Adipose tissue (tissue), 3 donors: ENCODE results near the gene PSMG3. TPM values are rescaled to one million over a fixed set of nuclear protein-coding genes. Genes with fewer than 3 reads are reported as not detected.

Experiments
- H3K27ac ChIP-seq: one replicate; pipeline ENCODE4 v1.5.1; 2013; ENCODE audit warnings: low read depth, low read length
- WGBS, 3 donors: extraction: QIAGEN DNeasy Blood & Tissue Kit; methylation state at CpG; one replicate each; pipeline ENCODE4 v1.1.7; 2013; 5-methylcytosine and 5-hydroxymethylcytosine counted together
- polyA plus RNA-seq, 3 donors: library from polyadenylated mRNA; stranded (reverse); fragments of 200-250 nt; gene quantifications; one replicate each; pipeline ENCODE4 v1.2.3, GENCODE V29; 2013
- donor health status: healthy with polysubstance abuse.
- donor health status: Bipolar disorder and iron deficiency.
- donor health status: healthy.

The PSMG3 gene
- polyA plus RNA-seq, 3 donors = 21.3 to 41.8 (median 34.7) TPM

DNA sequence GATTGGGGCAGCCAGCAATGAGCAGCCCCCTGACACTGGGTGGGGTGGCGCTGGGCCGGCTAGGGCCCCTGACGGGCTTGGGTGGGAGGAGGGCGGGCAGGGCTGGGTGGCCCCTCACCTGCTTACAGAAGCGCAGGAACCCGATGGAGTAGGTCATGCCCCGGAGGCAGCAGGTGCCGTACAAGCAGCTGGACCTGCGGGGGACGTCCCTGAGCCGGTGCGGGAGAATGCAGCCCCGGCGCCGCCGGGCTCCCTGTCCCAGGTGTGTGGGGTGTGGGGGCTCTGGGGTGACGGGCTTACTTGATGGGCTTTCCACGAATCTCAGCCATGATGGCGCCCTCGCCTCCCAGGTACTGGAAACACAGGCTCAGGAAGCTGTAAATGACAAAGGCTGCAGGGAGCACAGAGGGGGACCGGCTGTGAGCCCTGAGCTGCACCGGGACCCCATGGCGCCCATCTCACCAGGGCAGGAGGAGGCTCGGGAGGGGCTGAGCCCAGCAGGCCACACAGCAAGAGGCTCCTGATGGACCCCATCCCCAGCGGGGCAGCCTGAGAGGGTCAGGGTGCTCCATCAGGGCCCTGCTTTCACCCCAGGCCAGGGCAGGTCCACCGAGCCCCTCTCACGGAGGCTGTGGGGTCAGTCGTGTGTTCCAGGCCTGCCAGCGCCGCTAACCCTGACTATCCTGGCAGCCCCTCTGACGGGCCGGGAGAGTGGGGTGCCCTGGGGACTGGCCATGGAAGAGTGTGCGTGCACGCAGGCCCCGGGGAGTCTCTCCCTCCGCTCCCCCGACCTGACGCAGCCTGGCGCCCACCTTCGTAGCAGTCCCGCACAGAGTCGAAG is 19.6 kb downstream of the PSMG3 start:
- WGBS, 3 donors = 86 to 93% (median 89%) methylated on average over 42 of the region's 42 CpGs
- H3K27ac ChIP-seq = no peak overlapping the region

DNA sequence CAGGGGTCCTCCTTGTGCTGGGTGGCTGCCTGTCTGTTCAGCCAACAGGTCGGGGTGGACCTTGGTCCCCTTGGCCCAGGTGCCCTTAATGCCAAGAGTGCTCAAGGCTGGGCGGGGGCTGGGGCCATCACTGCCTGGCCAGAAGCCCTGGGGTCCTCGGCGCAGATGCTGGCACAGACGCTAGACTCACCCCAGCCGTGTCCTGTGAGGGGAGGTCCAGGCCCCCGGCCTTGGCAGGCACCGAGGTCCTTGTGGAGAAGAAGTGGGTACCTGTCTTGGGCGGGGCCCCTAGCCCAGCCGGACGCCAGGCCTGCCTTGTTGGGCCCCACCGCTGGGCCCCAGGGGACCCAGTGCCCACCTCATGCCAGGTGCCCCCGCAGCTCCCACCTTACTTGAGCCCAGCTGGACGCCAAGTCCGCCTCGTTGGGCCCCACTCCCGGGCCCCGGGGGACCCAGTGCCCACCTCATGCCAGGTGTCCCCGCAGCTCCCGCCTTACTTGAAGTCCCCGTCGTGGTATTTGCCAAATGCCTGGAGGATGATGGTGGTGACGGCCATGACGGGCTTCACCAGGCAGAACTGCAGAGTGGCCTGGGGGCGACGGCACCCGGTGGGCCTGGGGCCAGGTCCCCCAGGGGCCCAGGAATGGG is 20.4 kb downstream of the PSMG3 start:
- WGBS, 3 donors = 88 to 93% (median 89%) methylated on average over 27 of the region's 27 CpGs
- no peak overlapping the region for H3K27ac ChIP-seq

DNA sequence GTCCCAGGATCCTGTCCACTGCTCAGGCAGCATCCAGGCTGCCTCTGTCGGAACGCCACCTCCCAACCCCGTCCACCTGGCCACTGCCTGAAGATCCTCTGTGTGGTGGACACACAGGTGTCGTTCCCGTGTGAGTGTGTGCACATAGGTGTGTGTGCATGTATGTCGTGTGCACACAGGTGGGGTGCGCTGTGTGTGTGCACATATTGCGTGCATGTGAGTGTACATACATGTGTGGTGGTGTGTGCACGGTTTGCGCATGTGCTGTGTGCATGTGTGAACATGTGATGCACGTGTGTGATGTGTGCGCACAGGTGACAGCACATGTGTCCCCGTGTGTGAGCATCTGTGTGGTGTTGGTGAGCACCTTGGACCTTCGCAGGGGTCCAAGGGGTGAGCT is 20.9 kb downstream of the PSMG3 start:
- H3K27ac ChIP-seq = no peak overlapping the region
- 85 to 92% (median 85%) methylated on average over 14 of the region's 14 CpGs for WGBS, 3 donors

GRCh38 chr7:1548438-1548831 is 21.4 kb downstream of the PSMG3 start:
- WGBS, 3 donors = 68 to 73% (median 69%) methylated on average over 16 to 17 of the region's 17 CpGs
- no peak overlapping the region for H3K27ac ChIP-seq

DNA sequence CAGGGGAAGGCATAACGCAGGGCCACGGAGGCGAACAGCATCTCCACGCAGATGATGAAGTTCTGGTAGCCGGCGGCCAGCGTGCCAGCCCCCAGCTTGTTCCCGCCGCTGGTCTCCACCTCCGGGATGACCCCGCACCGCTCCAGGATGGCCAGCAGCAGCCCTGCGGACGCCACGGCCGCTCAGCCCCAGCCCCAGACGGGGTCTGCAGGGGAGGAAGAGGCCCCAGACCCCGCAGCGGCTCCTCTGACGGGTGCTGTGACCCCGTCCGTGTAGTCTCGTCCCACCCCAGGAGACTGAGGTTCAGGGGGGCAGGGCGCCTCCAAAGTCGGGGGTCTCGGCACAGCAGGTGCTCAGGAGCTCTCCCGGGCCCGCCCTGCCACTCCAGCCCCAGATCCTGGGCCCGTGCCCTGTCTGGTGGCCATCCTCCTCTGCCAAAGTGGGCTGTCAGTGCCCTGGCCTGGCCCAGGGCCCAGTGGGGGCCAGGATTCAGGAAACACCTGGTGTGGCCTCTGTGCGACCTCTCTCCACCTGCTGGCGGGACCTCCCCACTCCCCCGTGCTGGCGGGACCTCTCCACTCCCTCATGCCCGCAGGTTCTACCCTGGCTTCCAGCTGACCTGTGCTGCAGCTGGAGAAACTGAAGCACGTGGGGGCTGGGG is 21.9 kb downstream of the PSMG3 start:
- no peak overlapping the region for H3K27ac ChIP-seq
- WGBS, 3 donors = 77 to 86% (median 77%) methylated on average over 23 to 35 of the region's 35 CpGs

DNA sequence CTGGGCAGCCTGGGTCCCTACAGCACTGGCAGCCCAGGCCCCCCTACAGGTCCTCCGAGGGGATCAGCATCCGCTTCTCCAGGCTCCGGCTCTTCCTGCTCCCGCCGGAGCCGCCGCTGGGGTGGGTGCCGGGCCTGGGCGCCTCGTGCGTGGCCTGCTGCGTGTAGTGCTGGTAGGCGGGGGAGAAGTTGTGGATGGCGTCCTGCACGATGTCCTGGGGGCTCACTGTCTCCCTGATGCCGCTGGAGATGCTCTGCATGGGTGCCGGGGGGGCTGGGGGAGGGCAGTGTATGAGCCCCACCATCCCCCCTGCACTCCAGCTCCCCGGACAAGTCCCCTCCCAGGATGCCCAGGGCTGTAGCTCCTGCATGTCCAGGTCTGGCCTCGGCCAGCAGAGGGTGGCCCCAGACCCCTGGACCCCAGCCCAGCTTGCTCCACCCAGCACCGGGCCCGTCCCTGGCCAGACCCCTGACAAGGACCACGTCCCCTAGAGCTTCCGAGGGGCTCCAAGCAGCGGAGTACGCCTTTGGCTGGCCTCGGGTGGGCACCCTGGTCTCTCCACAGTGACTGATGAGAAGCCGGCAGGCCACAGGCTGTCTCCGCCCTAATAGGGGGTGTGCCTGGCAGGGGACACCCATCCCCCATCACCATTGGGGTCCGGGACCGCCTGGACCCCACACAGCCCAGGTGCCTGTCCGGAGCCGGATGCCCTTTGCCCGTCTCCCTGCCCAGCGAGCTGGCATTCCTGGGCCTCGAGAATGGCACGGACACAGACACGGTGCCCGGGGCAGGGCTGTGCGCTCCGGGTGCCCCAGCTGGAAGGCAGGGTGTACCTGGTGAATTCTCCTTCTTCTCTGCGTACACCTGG is 22.7 kb downstream of the PSMG3 start:
- 83 to 93% (median 87%) methylated on average over 34 to 41 of the region's 41 CpGs for WGBS, 3 donors

DNA sequence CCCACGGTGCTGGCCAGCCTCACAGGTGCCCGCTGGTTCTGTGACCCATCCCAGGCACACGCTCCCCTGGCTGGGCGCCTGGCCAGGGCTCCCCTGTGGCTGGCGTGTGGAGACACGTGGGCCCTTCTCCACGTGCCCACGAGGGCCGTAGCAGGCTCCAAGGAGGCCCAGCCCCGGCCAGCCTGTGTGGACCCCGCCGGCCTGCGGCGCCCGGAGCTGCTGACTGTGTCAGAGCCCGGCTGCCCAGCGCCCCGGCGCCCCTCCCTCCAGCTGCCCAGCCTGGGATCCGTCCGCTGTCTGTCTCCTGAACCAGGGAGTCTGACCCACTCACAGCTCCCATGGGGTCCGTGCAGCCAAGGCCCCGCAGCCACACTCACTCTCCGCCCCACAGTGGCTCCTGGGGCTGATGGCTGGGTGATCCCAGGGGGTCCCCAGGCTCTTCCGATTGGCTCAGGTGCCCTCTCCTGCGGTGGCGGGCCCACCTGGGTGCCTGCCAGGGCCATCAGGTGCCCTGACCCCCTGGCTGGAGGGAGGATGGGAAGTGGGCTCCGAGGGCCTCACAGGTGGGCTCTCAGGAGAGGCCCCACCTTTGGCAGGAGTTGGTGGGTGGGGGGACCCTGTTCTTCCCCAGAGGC is 23.4 kb downstream of the PSMG3 start:
- no peak overlapping the region for H3K27ac ChIP-seq
- 71 to 86% (median 83%) methylated on average over 28 of the region's 28 CpGs for WGBS, 3 donors

More for the DNA sequence above, 22.7 kb downstream of the PSMG3 start:
- H3K27ac ChIP-seq = no peak overlapping the region

GRCh38 chr7:1545417-1546246 is 24.2 kb downstream of the PSMG3 start:
- WGBS, 3 donors = 59 to 66% (median 64%) methylated on average over 27 to 40 of the region's 40 CpGs
- H3K27ac ChIP-seq = no peak overlapping the region

DNA sequence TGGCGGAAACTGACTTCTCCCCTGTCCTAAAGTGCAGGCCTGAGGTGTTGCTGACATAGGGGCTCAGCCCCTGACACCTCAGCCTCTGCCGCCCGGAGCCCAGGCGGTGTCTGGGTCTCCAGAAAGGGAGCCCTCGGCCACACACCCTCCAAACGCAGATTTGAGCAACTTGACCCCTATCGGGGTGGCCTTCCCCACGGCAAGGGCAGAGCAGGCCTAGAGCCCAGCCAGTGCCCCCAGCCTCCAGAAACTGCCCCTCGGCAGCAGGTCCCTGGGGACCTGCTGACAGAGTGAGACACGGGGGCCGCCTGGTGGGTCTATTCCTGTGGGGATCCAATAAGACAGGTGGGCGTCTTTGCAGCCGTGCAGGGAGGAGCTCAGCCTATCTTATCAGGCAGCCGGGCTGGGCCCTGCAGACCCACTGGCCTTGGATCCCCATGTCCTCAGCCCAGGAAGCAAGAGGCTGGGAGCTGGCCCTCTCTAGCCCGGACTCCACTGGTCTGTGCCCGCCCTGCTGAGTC is 24.9 kb downstream of the PSMG3 start:
- 67 to 86% (median 82%) methylated on average over 15 to 16 of the region's 16 CpGs for WGBS, 3 donors
- H3K27ac ChIP-seq = no peak overlapping the region

DNA sequence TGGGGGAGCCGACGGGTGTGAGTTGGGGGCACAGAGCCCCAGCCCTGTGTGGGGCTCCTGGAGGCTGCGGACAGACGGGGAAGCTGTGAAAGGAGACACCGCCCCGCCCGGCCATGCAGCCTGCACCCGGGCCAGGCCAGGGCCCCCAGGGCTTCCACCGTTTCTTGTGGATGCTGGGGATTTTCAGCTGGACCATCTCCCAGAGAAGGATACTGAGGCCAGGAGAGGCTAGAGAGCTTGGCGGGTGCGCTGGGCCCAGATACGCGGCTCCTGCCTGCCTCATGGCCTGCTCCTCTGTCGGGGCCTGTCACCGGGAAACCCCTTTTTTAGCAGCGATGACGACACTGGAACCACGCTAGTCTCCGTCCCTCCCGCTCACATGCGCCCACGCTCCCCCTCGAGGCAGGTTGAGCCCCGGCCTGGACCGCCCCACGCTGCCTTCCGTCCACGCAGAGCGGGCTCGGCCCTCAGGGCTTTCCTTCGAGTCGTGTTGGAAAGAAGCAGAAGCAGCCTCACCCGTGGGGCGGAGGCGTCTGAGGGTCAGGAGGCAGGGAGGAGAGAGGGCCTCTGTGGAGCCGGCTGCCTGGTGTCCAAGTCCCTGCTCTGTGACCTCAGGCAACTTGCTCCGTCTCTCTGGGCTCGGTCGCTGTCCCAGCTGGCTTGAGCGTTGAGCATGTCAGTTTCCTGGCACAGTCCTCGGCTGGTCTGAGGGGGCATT is 25.5 kb downstream of the PSMG3 start:
- 68 to 80% (median 71%) methylated on average over 40 to 41 of the region's 41 CpGs for WGBS, 3 donors
- no peak overlapping the region for H3K27ac ChIP-seq

- WGBS, 3 donors = 67 to 96% (median 87%) methylated on average over 6 of the region's 6 CpGs
- no peak overlapping the region for H3K27ac ChIP-seq
Measured at GRCh38 chr7:1543826-1544177, 26.0 kb downstream of the PSMG3 start.

DNA sequence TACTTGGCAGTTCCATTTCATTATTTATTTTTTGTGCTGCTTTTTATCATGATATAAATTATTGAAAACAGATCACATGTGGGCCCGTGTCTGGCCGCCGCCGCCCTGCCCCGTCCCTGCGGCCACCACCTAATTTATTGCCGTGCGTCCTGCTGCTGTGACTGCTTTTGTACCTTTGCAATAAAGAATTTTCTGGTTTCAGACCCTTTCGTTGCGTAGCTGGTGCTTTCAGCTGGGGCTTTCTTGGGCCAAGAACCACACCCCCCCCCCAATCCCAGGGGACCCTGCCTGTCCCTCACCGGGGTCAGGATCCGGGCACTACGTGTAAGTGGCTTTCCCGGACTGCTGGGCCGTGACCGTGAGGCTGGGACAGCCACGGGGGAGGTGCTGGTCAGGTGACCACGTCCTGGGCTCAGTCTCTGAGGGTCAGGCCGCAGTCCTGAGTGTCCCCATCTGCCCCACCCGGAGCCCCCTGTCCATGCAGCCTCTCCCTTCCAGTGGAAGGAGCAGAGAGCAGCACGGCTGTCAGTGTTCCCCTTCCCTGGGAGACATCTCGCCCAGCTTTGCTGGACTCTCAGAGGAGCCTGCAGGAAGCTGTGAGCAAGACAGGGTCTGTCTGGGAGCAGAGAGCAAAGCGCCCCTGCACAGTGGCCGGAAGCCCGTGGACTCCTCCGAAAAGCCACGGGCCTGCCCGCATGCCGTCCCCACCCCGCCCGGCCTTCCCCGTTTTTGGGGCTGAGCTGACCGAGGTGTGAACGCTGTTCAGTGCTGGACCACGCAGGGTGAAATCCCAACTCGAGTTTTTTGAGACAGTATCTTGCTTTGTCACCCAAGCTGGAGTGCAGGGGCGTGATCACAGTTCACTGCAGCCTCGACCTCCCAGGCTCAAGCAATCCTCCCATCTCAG is 26.7 kb downstream of the PSMG3 start:
- 79 to 86% (median 84%) methylated on average over 37 to 38 of the region's 38 CpGs for WGBS, 3 donors
- H3K27ac ChIP-seq = no peak overlapping the region

GRCh38 chr7:1542329-1542728 is 27.5 kb downstream of the PSMG3 start:
- H3K27ac ChIP-seq = no peak overlapping the region
- WGBS, 3 donors = 88 to 93% (median 89%) methylated on average over 21 of the region's 21 CpGs

- 85 to 92% (median 89%) methylated on average over 33 of the region's 33 CpGs for WGBS, 3 donors
- H3K27ac ChIP-seq = no peak overlapping the region
Measured at GRCh38 chr7:1541431-1542162, 28.2 kb downstream of the PSMG3 start.

DNA sequence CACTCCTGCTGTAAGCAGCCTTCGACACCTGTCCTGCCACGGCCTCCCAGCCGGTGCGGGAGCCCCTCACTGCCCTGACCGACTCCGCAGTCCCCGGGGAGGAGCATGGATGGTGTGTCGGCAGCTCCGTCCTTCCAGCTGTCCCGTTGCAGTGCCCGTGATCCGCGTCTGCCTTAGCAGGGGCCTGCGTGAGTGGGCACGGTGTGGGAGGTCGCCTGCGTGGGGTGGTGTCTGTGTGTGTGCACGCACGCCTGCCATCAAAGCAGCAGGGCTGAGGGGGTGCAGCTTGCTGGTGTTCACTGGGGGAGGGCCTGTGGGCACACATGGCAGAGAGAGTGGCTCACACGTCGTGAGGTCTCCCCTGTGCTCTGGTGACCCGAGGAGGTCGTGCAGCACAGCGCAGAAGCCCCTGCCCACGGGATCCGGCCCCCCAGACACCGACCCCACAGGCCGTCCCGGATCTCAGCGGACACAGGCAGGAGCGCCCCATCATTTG is 29.0 kb downstream of the PSMG3 start:
- 90 to 94% (median 92%) methylated on average over 29 to 31 of the region's 31 CpGs for WGBS, 3 donors
- H3K27ac ChIP-seq = no peak overlapping the region
